ENCODE measurements around the gene HIC2. TPM values are rescaled to one million over a fixed set of nuclear protein-coding genes. Genes with fewer than 3 reads are reported as not detected.

Gene HIC2
- total RNA-seq, 1 experiment from 2014 or later: 33.3 TPM

DNA sequence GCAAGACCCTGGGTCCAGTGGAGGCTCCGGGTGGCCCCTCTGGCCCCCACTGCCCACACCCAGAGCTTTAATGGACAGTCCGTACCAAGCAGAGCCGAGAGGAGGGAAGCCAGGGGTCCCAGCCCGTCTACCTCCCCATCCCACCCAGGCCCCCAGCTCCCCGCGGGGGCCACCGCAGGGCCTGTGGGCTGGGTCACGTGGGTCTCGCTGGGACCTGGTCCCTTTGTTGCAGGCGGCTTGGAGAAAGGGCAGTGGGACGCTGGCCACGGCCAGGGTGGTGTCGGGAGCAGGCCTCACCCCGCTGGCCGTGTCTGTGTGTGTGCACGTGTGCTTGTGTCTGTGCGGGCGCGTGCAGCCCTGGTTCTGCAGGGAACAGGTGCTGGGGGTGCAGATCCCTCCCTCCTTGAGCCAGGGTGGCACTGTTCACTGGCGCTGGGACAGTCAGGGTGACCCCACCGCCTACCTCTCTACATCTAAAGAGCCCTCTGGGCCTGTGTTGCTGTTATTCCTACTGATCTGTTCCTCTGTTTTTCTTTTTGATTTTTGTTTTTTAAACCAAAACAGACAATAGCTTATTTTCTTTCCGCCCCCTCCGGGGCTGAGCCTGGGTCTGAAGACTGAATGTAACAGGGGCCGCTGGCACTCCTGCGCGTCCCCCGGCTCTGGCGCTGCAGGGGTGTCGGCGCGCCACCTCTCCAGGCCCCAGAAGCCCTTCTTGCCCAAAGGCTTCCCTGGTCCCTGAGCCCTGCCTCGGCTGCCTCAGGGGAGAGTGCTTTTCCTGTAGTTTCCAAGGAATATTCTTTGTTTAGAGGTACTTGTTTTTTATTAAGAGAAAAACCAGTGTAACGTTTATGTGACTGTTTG lies 29.9 kb downstream of the HIC2 start:
- Mint-ChIP-seq H3K27me3 (ENCODE audit: low read depth) (no peaks in the 10 kb centered on the region), H3K4me1 (peaks cover 22% of the 10 kb centered on the region), H3K36me3 (peaks cover 11% of the 10 kb centered on the region; the same call in 1 of the 2 replicates), H3K27ac (no peak overlapping the region), H3K4me3 (no peak overlapping the region), H3K9me3 (no peaks in the 10 kb centered on the region)
- ChIA-PET POLR2A (no interaction called here), CTCF (interaction anchor here (1.4 to 2.0 kb wide), 2 partner anchors 10 to 196 kb away, joined by 5 to 15 read pairs; no protein-coding TSS in a partner anchor)
- ATAC-seq (no peak), DNase-seq (ENCODE audit: low spot score) (peak; percentile 10)
- TF ChIP-seq ARID4B (CRISPR knock-in tag; IDR thresholded peaks at IDR 0.05; ENCODE audit: borderline replicate concordance) (no peak), MAX (CRISPR knock-in tag; IDR thresholded peaks at IDR 0.05) (no peak), FOXJ3 (CRISPR knock-in tag; IDR thresholded peaks at IDR 0.05; ENCODE audit: borderline replicate concordance) (no peak), ZNF671 (CRISPR knock-in tag; IDR thresholded peaks at IDR 0.05) (no peak), ZNF263 (CRISPR knock-in tag; IDR thresholded peaks at IDR 0.05; ENCODE audit: low read depth) (no peak)

DNA sequence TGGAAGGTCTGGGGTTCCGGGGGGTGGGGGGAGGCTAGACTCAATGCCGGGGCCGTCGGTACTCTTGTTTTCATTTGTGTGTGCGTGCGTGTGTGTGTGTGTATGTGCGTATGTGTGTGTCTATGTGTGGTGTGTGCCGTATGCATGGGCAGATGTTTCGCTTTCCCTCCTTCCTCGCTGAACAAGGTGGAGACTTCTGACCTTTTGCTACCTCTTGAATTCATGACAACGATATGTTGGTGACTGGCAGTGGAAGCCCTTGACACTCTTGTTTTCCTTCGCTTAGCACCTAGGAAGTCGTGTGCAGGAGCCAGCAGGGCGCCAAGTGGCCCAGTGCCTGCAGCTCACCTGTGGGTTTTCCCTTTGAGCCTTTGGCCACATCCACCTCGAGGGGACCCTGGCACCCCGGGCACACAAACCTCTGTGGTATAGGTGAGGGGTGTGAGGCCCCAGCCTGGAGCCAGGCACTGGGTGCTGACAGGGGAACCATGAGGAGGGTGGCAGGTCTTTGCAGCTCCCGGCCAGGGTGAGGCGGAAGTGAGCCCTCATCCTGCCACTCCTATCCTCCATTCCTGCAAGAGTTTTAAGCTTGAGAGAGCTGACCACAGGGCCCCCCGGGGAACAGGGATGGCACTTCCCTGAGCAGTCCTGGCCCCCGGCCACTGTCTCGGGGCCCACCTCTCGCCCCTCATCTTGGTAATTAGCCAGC lies 30.7 kb downstream of the HIC2 start:
- Mint-ChIP-seq H3K4me3 (no peak overlapping the region), H3K27ac (peak overlapping the region; percentile 48; the same call in 1 of the 2 replicates), H3K36me3 (peaks cover 11% of the 10 kb centered on the region; the same call in 1 of the 2 replicates), H3K4me1 (peaks cover 21% of the 10 kb centered on the region), H3K27me3 (ENCODE audit: low read depth) (no peaks in the 10 kb centered on the region), H3K9me3 (no peaks in the 10 kb centered on the region)
- ChIA-PET POLR2A (no interaction called here), CTCF (interaction anchor here (0.7 to 2.0 kb wide), 7 partner anchors 9 to 344 kb away, joined by 3 to 15 read pairs (median 5); no protein-coding TSS in a partner anchor)
- DNase-seq (ENCODE audit: low spot score) (peak; percentile 57), ATAC-seq (peak; percentile 67)
- TF ChIP-seq IRF2 (CRISPR knock-in tag; IDR thresholded peaks at IDR 0.05; ENCODE audit: borderline replicate concordance, low read depth) (no peak), ATF2 (CRISPR knock-in tag; IDR thresholded peaks at IDR 0.05; ENCODE audit: borderline replicate concordance, low read depth) (no peak), ARID4B (CRISPR knock-in tag; IDR thresholded peaks at IDR 0.05; ENCODE audit: borderline replicate concordance) (no peak), ZNF317 (CRISPR knock-in tag; IDR thresholded peaks at IDR 0.05; ENCODE audit: borderline replicate concordance, low read depth) (no peak), GRHL2 (CRISPR knock-in tag; IDR thresholded peaks at IDR 0.05; ENCODE audit: insufficient replicate concordance, severe bottlenecking) (no peak), SMAD4 (CRISPR knock-in tag; IDR thresholded peaks at IDR 0.05) (no peak), ATF6 (CRISPR knock-in tag; IDR thresholded peaks at IDR 0.05) (no peak)
- TF ChIP-seq, protein P1, sequence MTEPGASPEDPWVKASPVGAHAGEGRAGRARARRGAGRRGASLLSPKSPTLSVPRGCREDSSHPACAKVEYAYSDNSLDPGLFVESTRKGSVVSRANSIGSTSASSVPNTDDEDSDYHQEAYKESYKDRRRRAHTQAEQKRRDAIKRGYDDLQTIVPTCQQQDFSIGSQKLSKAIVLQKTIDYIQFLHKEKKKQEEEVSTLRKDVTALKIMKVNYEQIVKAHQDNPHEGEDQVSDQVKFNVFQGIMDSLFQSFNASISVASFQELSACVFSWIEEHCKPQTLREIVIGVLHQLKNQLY (CRISPR knock-in tag; IDR thresholded peaks at IDR 0.05): no peak
- TF ChIP-seq, protein P2, sequence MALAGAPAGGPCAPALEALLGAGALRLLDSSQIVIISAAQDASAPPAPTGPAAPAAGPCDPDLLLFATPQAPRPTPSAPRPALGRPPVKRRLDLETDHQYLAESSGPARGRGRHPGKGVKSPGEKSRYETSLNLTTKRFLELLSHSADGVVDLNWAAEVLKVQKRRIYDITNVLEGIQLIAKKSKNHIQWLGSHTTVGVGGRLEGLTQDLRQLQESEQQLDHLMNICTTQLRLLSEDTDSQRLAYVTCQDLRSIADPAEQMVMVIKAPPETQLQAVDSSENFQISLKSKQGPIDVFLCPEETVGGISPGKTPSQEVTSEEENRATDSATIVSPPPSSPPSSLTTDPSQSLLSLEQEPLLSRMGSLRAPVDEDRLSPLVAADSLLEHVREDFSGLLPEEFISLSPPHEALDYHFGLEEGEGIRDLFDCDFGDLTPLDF (CRISPR knock-in tag; IDR thresholded peaks at IDR 0.05): no peak
- TF ChIP-seq, protein P3, sequence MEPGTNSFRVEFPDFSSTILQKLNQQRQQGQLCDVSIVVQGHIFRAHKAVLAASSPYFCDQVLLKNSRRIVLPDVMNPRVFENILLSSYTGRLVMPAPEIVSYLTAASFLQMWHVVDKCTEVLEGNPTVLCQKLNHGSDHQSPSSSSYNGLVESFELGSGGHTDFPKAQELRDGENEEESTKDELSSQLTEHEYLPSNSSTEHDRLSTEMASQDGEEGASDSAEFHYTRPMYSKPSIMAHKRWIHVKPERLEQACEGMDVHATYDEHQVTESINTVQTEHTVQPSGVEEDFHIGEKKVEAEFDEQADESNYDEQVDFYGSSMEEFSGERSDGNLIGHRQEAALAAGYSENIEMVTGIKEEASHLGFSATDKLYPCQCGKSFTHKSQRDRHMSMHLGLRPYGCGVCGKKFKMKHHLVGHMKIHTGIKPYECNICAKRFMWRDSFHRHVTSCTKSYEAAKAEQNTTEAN (CRISPR knock-in tag; IDR thresholded peaks at IDR 0.05): no peak
